ENCODE measurements around the gene ORC1.

- TF ChIP-seq CTCF (IDR thresholded peaks at IDR 0.05; ENCODE audit: low read length) (no peak), EZH2phosphoT487 (IDR thresholded peaks at IDR 0.05; ENCODE audit: low read length) (no peak)
These were observed 80.5 kb downstream of the ORC1 start for GRCh38 chr1:52323731-52324130.

Measured in MM.1S (cell line).